Neural crest cell (in vitro differentiated cells): ENCODE results near the gene GPX6. TPM values are rescaled to one million over a fixed set of nuclear protein-coding genes. Genes with fewer than 3 reads are reported as not detected.
"Not testable (repeated sequence)": the region's sequence is repeated elsewhere in the genome, so short reads cannot be mapped to it uniquely, and the experiment has no call there.

ENCODE experiments used
- DNase-seq: peaks from one replicate; pipeline ENCODE4 v3.0.0; 2021; ENCODE audit warnings: low read depth, mixed read lengths, low spot score
- H3K27ac Mint-ChIP-seq: one replicate; pipeline ENCODE4 v1.8.0; 2021; ENCODE audit warnings: mild to moderate bottlenecking, mixed read lengths; ENCODE audit not compliant: unreplicated experiment
- H3K27me3 Mint-ChIP-seq: 2 replicates; pipeline ENCODE4 v1.8.0; 2021; ENCODE audit warnings: low read depth, mild to moderate bottlenecking, mixed read lengths
- H3K36me3 Mint-ChIP-seq: 2 replicates; pipeline ENCODE4 v1.8.0; 2021; ENCODE audit warnings: low read depth, mild to moderate bottlenecking, mixed read lengths
- H3K4me1 Mint-ChIP-seq: 2 replicates; pipeline ENCODE4 v1.8.0; 2021; ENCODE audit warnings: mixed read lengths
- H3K4me3 Mint-ChIP-seq: one replicate; pipeline ENCODE4 v1.8.0; 2021; ENCODE audit warnings: mild to moderate bottlenecking, mixed read lengths
- H3K9me3 Mint-ChIP-seq: 2 replicates; pipeline ENCODE4 v1.8.0; 2021; ENCODE audit warnings: mixed read lengths
- total RNA-seq: library from RNA; stranded (reverse); gene quantifications from 2 replicates; pipeline ENCODE4 v1.2.1, GENCODE V29; 2021
- TF ChIP-seq, protein P1 (sequence below): fragments of 200-600 bp; sonication (generic); conservative IDR thresholded peaks from 2 replicates; pipeline ENCODE4 v1.5.0; 2021; ENCODE audit warnings: antibody characterized with exemption, mild to moderate bottlenecking

GPX6 gene
- total RNA-seq, 1 donor from 2014 or later = not detected

DNA sequence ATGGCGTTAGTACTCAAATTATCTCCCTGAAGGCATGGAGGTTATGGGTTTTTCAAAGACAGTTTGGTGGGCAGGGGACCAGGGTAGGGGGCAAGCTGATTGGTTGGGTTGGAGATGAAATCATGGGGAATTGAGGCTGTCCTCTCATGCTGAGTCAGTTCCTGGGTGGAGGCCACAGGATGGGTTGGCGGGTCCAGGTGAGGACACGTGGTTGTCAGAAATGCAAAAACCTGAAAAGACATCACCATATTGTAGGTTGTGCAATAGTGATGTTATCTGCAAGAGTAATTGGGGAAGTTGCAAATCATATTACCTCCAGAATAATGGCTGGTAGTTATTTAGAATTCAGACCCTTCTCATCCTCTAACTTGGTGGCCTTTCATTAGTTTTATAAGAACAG is 30.1 kb downstream of the GPX6 start:
- H3K4me3 Mint-ChIP-seq = no peak overlapping the region
- H3K36me3 Mint-ChIP-seq = no peaks in the 10 kb centered on the region
- H3K27me3 Mint-ChIP-seq = peaks cover 64% of the 10 kb centered on the region
- no peak for DNase-seq
- H3K9me3 Mint-ChIP-seq = peaks cover 3% of the 10 kb centered on the region
- H3K27ac Mint-ChIP-seq = no peak overlapping the region
- TF ChIP-seq, protein P1, sequence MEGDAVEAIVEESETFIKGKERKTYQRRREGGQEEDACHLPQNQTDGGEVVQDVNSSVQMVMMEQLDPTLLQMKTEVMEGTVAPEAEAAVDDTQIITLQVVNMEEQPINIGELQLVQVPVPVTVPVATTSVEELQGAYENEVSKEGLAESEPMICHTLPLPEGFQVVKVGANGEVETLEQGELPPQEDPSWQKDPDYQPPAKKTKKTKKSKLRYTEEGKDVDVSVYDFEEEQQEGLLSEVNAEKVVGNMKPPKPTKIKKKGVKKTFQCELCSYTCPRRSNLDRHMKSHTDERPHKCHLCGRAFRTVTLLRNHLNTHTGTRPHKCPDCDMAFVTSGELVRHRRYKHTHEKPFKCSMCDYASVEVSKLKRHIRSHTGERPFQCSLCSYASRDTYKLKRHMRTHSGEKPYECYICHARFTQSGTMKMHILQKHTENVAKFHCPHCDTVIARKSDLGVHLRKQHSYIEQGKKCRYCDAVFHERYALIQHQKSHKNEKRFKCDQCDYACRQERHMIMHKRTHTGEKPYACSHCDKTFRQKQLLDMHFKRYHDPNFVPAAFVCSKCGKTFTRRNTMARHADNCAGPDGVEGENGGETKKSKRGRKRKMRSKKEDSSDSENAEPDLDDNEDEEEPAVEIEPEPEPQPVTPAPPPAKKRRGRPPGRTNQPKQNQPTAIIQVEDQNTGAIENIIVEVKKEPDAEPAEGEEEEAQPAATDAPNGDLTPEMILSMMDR = no peak
- H3K4me1 Mint-ChIP-seq = peaks cover 15% of the 10 kb centered on the region

DNA sequence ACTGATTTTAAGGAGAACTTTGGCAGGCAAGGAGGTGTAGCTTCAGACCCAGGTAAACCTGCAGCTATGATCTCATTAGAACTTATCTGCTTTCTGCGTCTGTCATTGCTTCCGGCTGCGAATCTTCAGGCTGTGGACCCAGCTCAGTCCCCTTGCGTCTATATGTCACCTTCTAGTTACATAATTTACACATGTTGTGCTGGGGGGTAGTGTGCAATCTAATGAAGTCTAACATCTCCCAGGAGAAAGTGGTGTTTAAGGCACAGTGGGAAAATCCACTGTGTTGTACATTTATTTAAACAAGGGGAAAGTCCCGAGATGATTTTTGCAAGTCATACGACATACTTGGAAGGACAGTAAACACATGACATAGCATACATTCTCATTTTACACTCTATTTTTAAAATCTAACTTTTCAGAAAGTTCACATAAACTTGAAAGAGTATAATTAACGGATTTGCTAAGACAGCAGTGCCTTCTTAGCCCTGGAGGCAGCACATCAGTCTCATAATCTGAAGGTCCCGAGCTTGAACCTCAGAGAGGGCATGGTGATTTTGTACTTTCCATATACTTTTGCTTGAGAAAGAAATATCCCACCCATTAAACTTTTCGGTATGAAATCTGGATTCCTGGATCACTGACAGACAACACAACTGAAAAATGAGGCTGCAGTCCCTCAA is 35.2 kb downstream of the GPX6 start:
- Mint-ChIP-seq H3K27me3 (peaks cover 67% of the 10 kb centered on the region), H3K4me1 (no peaks in the 10 kb centered on the region), H3K27ac (no peak overlapping the region)

DNA sequence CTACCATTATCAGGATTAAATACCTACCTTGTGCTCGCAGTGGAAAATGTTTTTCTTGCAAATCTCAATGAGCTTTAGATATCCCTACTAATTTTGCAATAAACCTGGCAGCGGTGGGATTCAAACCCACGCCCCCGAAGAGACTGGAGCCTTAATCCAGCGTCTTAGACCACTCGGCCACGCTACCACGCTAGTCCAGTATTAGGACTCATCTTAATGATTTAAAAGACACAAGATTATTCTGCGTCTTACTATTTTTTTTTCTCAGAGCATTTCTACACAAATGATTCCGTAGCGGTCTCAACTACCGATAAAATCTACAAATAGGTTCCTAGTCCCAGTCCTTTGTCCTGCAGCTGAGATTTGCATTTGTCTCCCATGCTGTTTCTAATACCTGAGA is 37.1 kb downstream of the GPX6 start:
- H3K27ac Mint-ChIP-seq = no peak overlapping the region
- no peaks in the 10 kb centered on the region for H3K9me3 Mint-ChIP-seq
- no peak overlapping the region for H3K4me3 Mint-ChIP-seq
- no peak for DNase-seq
- peaks cover 5% of the 10 kb centered on the region for H3K4me1 Mint-ChIP-seq
- H3K27me3 Mint-ChIP-seq = peaks cover 77% of the 10 kb centered on the region
- TF ChIP-seq, protein P1 = no peak
- H3K36me3 Mint-ChIP-seq = no peaks in the 10 kb centered on the region

More for the DNA sequence above, 35.2 kb downstream of the GPX6 start:
- Mint-ChIP-seq H3K9me3 (peaks cover 3% of the 10 kb centered on the region), H3K4me3 (no peak overlapping the region), H3K36me3 (no peaks in the 10 kb centered on the region)
- TF ChIP-seq, protein P1 = no peak
- DNase-seq = no peak

DNA sequence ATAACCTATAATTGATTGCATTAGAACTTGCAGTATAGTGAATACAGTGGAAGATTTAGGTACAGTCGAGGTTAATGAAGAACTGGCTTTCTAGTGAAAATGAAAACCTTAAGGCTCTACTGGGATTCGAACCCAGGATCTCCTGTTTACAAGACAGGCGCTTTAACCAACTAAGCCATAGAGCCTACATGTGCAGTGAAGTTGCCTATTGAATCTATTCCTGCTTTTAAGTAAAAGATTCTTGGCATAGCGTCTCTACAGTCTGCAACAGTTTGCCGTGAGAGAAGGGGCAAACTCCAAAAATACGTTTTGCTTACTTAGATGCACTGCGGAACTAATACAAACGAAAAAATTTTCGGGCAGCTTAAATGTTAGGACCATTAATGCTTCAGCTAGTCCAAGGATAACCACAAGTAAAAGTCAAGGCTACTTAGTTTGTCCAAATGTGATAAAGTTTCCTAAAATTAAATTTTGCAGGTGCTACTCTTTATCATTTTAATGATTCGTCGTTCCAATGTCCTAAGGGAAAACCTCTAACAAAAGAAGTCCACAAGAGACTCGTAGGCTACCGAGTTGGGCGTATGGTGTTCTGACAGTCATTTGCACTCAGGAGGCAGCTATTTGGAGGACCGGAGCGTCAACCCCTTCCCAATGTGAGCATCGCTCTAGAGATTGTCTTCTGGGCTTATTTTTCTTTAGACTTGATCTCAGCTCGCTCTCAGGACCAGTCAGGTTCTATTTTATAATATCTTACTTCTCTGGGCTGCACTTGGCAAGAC is 41.0 kb downstream of the GPX6 start:
- DNase-seq = peak; percentile 48
- Mint-ChIP-seq H3K9me3 (peaks cover 2% of the 10 kb centered on the region), H3K27ac (no peak overlapping the region), H3K36me3 (no peaks in the 10 kb centered on the region), H3K27me3 (peaks cover 50% of the 10 kb centered on the region), H3K4me3 (peak overlapping the region; percentile 88), H3K4me1 (peaks cover 5% of the 10 kb centered on the region)
- TF ChIP-seq, protein P1 = no peak

DNA sequence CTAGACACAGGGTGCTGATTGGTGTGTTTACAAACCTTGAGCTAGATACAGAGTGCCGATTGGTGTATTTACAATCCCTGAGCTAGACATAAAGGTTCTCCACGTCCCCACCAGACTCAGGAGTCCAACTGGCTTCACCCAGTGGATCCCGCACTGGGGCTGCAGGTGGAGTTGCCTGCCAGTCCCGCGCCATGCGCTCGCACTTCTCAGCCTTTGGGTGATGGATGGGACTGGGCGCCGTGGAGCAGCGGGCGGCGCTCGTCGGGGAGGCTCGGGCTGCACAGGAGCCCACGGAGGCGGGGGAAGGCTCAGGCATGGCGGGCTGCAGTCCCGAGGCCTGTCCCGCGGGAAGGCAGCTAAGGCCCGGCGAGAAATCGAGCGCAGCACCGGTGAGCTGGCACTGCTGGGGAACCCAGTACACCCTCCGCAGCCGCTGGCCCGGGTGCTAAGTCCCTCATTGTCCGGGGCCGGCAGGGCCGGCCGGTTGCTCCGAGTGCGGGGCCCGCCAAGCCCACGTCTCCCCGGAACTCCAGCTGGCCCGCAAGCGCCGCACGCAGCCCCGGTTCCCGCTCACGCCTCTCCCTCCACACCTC is 46.3 kb downstream of the GPX6 start:
- H3K9me3 Mint-ChIP-seq, DNase-seq, H3K36me3 Mint-ChIP-seq, H3K4me1 Mint-ChIP-seq, H3K27ac Mint-ChIP-seq, H3K4me3 Mint-ChIP-seq: not testable (repeated sequence)
- H3K27me3 Mint-ChIP-seq = peaks cover 34% of the 10 kb centered on the region
